GM13976 (cell line): ENCODE data around the gene MSI2.

ENCODE experiments used
- DNase-seq: peaks from one replicate; pipeline ENCODE4 v3.0.0; 2012; ENCODE audit warnings: low spot score
- CTCF ChIP-seq: IDR thresholded peaks from 2 replicates; pipeline ENCODE4 v1.5.1; 2012; ENCODE audit warnings: borderline replicate concordance, mild to moderate bottlenecking; ENCODE audit not compliant: insufficient read depth; ENCODE audit errors: extremely low read depth, missing control alignments, control extremely low read depth
- in situ Hi-C: fragments of 300-500 bp; cut with MboI; formaldehyde crosslinking; loops from one replicate; pipeline ENCODE4 v1.12.0; 2022; ENCODE audit warnings: low sequenced_read_pairs, mixed read lengths, inconsistent platforms; ENCODE audit not compliant: unreplicated experiment

The MSI2 gene

GRCh38 chr17:57284984-57285646 lies 28.8 kb downstream of the MSI2 start:
- in situ Hi-C loops, result no loop called here
- TF ChIP-seq CTCF, result no peak
- peak; percentile 67 for DNase-seq

GRCh38 chr17:57285701-57286100 lies 29.4 kb downstream of the MSI2 start:
- in situ Hi-C loops, result no loop called here
- no peak for DNase-seq
- no peak for TF ChIP-seq CTCF

- TF ChIP-seq CTCF, result no peak
- in situ Hi-C loops, result no loop called here
- no peak for DNase-seq
These were observed 30.2 kb downstream of the MSI2 start for GRCh38 chr17:57286399-57287105.

- in situ Hi-C loops, result no loop called here
- TF ChIP-seq CTCF, result no peak
- DNase-seq, result no peak
These were observed 31.9 kb downstream of the MSI2 start for GRCh38 chr17:57288040-57288772.

- in situ Hi-C loops, result no loop called here
- no peak for TF ChIP-seq CTCF
- no peak for DNase-seq
These were observed 32.4 kb downstream of the MSI2 start for GRCh38 chr17:57288773-57289121.

GRCh38 chr17:57289130-57289529 lies 32.8 kb downstream of the MSI2 start:
- no peak for DNase-seq
- no peak for TF ChIP-seq CTCF
- in situ Hi-C loops, result no loop called here
